ENCODE data around the gene OCIAD2.

OCIAD2 gene

DNA sequence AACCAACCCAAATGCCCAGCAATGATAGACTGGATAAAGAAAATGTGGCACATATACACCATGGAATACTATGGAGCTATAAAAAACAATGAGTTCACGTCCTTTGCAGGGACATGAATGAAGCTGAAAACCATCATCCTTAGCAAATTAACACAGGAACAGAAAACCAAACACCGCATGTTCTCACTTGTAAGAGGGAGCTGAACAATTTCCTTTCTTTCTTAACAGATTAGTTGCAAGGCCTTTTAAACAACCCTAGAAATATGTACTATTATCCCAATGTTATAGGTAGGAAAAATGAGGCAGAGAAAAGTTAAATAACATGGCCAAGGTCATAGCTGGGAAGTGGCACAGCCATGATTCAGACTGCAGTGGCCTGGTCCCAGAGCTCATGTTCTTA is 5.8 kb upstream of the OCIAD2 start:
- Histone ChIP-seq H3K9ac (no peak overlapping the region), H3K4me1 (no peaks in the 10 kb centered on the region), H3K27ac (no peak overlapping the region), H3K4me3 (no peak overlapping the region), H3K4me2 (no peak overlapping the region), H3K9me3 (replicated peaks in 1 of 11) (0 out of 22 replicates have a peak, but pooled peaks cover 0 to 3% (median 0%) of the 10 kb centered on the region in 11 experiments), H4K20me1 (no peaks in the 10 kb centered on the region), H3K27me3 (no peaks in the 10 kb centered on the region), H3K36me3 (no peaks in the 10 kb centered on the region)
- no peak for TF ChIP-seq Cebpa-rat (IDR thresholded peaks at IDR 0.05)

DNA sequence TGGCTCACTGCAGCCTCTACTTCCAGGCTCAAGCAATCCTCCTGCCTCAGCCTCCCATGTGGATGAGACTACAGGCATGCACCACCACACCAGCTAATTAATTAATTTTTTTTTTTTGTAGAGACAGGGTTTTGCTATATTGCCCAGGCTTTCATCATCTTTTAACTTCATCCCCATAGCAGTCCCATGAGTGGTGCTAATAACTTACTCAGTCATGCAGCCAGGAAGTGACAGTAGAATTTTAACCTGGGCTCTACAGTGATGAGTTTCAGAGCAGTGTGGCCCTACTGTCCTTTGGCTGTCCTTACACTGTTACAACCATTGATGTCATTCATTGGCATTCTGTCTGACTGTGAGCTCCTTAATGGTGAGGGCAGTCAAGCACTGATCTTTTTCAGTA is 3.9 kb upstream of the OCIAD2 start:
- Histone ChIP-seq H3K9me3 (replicated peaks in 1 of 11) (0 out of 22 replicates have a peak, but pooled peaks cover 0 to 3% (median 0%) of the 10 kb centered on the region in 11 experiments), H3K27me3 (peaks cover 0 to 14% (median 9%) of the 10 kb centered on the region in 11 experiments; a peak in 9 of 22 replicates), H3K4me3 (no peak overlapping the region), H4K20me1 (no peaks in the 10 kb centered on the region), H3K36me3 (no peaks in the 10 kb centered on the region), H3K4me1 (peaks cover 5 to 16% (median 13%) of the 10 kb centered on the region in 10 experiments; a peak in 18 of 20 replicates), H3K4me2 (no peak overlapping the region), H3K27ac (no peak overlapping the region), H3K9ac (no peak overlapping the region)
- no peak for TF ChIP-seq Cebpa-rat (IDR thresholded peaks at IDR 0.05)

DNA sequence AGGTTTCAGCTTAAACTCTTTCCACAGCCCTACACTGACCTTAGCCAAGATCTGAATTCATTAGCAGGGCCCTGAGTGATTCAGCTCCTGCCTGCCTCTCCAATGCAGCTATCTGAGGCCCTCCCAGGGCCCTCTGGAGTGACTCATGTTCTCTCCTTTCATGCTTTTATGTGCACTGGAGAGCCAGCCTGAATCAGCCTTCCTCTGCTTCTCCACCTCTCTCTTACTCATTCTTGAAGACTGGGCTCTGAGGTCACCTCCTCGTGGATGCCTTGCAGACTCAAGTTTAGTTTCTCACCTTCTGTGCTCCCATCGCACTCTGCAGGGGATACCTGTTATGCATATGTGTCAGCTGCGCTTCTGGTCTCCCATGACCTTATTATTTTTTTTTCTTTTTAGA is 3.1 kb upstream of the OCIAD2 start:
- no peak overlapping the region for H3K4me2 ChIP-seq
- no peak for TF ChIP-seq Cebpa-rat (IDR thresholded peaks at IDR 0.05)
- no peak overlapping the region for H3K4me3 ChIP-seq
- H3K9ac ChIP-seq, result no peak overlapping the region
- H3K4me1 ChIP-seq, result peaks cover 5 to 17% (median 14%) of the 10 kb centered on the region in 10 experiments; a peak in 18 of 20 replicates
- H3K27me3 ChIP-seq, result peaks cover 0 to 14% (median 9%) of the 10 kb centered on the region in 11 experiments; a peak in 9 of 22 replicates
- no peaks in the 10 kb centered on the region for H4K20me1 ChIP-seq
- H3K27ac ChIP-seq, result no peak overlapping the region
- no peaks in the 10 kb centered on the region for H3K36me3 ChIP-seq
- H3K9me3 ChIP-seq (replicated peaks in 1 of 11), result 0 out of 22 replicates have a peak, but pooled peaks cover 0 to 3% (median 0%) of the 10 kb centered on the region in 11 experiments

DNA sequence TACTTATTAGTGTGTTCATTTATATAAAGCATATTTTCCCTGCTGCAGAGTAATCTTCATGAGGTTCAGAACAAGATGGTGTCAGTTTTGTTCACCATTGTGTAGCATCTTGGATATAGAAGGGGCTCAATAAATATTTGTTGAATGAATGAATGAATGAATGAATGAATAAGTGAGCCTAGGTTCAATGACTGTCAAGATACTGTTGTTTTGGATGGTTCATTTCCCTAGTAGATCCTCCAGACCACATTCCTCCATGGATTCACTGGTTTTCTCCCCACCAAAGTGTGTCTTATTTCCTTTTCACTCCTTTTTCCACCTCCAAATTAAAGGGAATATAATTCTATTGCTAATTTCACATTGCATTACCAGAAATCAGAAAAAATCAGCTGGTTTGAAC is 2.1 kb upstream of the OCIAD2 start:
- Histone ChIP-seq H3K9ac (no peak overlapping the region), H4K20me1 (no peaks in the 10 kb centered on the region), H3K4me1 (peaks cover 5 to 17% (median 14%) of the 10 kb centered on the region in 10 experiments; a peak in 18 of 20 replicates), H3K27me3 (peaks cover 0 to 14% (median 9%) of the 10 kb centered on the region in 11 experiments; a peak in 9 of 22 replicates), H3K36me3 (no peaks in the 10 kb centered on the region), H3K4me2 (no peak overlapping the region), H3K27ac (no peak overlapping the region), H3K9me3 (replicated peaks in 1 of 11) (0 out of 22 replicates have a peak, but pooled peaks cover 0 to 3% (median 0%) of the 10 kb centered on the region in 11 experiments), H3K4me3 (no peak overlapping the region)
- TF ChIP-seq Cebpa-rat (IDR thresholded peaks at IDR 0.05), result no peak

DNA sequence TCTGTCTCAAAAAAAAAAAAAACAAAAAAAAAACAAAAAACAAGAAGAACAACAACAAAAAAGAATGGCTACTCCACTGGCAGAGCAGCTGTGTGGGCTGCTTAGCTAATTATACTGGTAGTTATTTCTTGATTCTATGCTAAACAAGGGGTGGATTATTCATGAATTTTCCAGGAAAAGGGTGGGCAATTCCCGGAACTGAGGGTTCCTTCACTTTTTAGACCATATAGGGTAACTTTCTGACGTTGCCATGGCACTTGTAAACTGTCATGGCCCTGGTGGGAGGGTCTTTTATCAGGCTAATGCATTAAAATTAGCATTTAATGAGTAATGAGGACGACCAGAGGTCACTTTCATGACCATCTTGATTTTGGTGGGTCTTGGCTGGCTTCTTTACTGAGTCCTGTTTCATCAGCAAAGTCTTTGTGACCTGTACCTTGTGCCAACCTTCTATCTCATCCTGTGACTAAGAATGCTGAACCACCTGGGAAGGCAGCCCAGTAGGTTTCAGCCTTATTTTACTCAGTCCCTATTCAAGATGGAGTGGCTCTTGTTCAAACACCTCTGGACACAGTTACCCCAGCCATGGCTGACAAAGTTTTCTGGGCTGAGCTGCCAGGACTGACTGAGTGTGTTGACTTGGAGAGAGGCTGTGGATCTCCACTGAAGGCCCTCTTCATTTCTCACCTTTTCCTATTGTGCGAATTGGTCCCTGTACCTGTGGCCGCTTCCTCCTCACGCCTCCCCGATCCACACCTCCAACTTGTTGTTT is 1.3 kb upstream of the OCIAD2 start:
- peaks cover 5 to 17% (median 14%) of the 10 kb centered on the region in 10 experiments; a peak in 18 of 20 replicates for H3K4me1 ChIP-seq
- H3K27me3 ChIP-seq, result peaks cover 0 to 14% (median 9%) of the 10 kb centered on the region in 11 experiments; a peak in 9 of 22 replicates
- H4K20me1 ChIP-seq, result no peaks in the 10 kb centered on the region
- no peak for TF ChIP-seq Cebpa-rat (IDR thresholded peaks at IDR 0.05)
- no peak overlapping the region for H3K27ac ChIP-seq
- 0 out of 22 replicates have a peak, but pooled peaks cover 0 to 3% (median 0%) of the 10 kb centered on the region in 11 experiments for H3K9me3 ChIP-seq (replicated peaks in 1 of 11)
- H3K36me3 ChIP-seq, result peaks cover 0 to 4% (median 0%) of the 10 kb centered on the region in 11 experiments; a peak in 3 of 22 replicates
- H3K4me3 ChIP-seq, result no peak overlapping the region
- no peak overlapping the region for H3K4me2 ChIP-seq
- no peak overlapping the region for H3K9ac ChIP-seq

DNA sequence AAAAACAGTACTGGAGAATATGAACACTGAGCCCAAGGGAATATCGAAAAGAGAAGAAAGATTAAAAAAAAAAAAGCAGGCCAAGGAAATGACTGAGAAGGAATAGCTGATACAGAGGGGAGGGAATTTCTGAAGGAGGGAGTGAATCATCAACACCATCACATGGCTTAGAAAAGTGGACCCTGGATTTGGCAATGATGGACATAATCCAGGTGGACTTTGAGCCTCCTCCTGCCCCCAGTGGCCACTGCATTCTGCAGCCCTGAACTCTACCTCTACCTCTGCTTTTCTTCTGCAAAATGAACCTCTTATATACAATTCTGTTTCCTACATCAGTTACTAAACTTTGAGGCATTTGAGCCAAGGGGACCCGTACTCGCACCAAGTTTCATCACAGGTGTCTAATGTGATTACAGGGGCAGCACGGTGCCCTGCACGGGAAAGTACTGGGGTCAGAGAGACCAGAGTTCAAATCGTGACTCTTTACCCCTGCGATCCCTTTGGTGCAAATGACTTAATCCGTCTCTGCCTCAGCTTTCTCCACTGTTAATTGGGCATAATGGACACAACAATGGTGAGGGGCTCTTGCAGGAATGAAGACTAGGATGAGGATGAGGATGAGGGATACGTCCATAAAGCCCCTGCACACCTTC is 1.1 kb downstream of the OCIAD2 start:
- peaks cover 5 to 17% (median 14%) of the 10 kb centered on the region in 10 experiments; a peak in 18 of 20 replicates for H3K4me1 ChIP-seq
- no peaks in the 10 kb centered on the region for H4K20me1 ChIP-seq
- H3K4me3 ChIP-seq, result peak overlapping the region; percentile 64 to 80 (median 71); a peak in 16 of 20 replicates
- no peak for TF ChIP-seq Cebpa-rat (IDR thresholded peaks at IDR 0.05)
- H3K9me3 ChIP-seq (replicated peaks in 1 of 11), result no peaks in the 10 kb centered on the region
- H3K4me2 ChIP-seq, result peak overlapping the region; percentile 85 to 98 (median 94)
- H3K36me3 ChIP-seq, result peaks cover 0 to 17% (median 5%) of the 10 kb centered on the region in 11 experiments; a peak in 9 of 22 replicates
- H3K9ac ChIP-seq, result peak overlapping the region in 3 of 11 experiments; percentile 79 to 82 (median 79); a peak in 5 of 22 replicates
- H3K27me3 ChIP-seq, result peaks cover 0 to 14% (median 9%) of the 10 kb centered on the region in 11 experiments; a peak in 9 of 22 replicates
- H3K27ac ChIP-seq, result no peak overlapping the region

DNA sequence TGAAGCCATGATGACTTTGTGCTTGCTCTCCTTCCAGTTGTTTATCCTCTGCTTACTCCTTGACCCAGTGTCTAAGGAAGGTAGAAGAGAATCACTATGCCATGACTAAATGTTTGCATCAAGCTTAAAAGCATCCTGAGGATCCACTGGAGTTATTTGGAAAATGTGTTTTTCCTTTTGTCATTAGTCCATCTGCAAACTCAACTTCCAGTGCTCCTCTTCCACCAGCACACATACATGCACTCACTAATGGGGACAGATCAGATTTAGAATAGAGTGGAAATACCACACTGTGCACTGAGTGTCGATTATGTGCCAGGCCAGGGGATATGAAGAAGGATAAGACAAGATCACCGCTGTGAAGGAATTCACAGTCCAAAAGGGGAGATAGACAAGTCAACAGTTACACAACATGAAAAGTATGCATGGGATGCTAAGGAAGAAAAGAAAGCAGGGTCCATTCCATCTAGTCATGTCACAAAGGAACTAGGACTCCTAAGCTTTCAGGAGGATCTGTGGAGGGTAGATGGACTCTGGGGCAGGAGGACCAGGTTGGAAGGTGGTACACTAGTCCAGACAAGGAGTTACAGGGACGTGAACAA is 1.9 kb downstream of the OCIAD2 start:
- Histone ChIP-seq H3K36me3 (peaks cover 0 to 17% (median 5%) of the 10 kb centered on the region in 11 experiments; a peak in 9 of 22 replicates), H4K20me1 (no peaks in the 10 kb centered on the region), H3K27ac (no peak overlapping the region), H3K9ac (no peak overlapping the region), H3K27me3 (peaks cover 0 to 14% (median 9%) of the 10 kb centered on the region in 11 experiments; a peak in 9 of 22 replicates), H3K4me3 (no peak overlapping the region), H3K9me3 (replicated peaks in 1 of 11) (no peaks in the 10 kb centered on the region), H3K4me1 (peaks cover 10 to 20% (median 17%) of the 10 kb centered on the region in 10 experiments), H3K4me2 (no peak overlapping the region)
- TF ChIP-seq Cebpa-rat (IDR thresholded peaks at IDR 0.05), result no peak

DNA sequence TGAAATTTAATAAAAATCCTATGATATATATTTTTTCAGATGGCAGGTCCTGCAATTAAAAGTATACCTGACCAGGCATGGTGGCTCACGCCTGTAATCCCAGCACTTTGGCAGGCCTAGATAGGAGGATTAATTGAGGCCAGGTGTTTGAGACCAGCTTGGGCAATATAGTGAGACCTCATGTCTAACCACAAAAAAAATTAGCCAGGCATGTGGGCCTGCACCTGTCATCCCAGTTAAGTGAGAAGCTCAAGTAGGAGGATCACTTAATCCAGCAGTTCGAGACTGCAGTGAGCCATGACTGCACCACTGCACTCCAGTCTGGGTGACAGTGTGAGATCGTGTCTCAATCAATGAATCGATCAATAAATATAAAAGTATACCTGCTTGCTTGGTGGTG is 2.5 kb downstream of the OCIAD2 start:
- Histone ChIP-seq H3K4me3 (no peak overlapping the region), H3K36me3 (peaks cover 0 to 17% (median 5%) of the 10 kb centered on the region in 11 experiments; a peak in 9 of 22 replicates), H3K4me2 (no peak overlapping the region), H3K9ac (no peak overlapping the region), H4K20me1 (no peaks in the 10 kb centered on the region), H3K4me1 (peaks cover 16 to 25% (median 20%) of the 10 kb centered on the region in 10 experiments), H3K9me3 (replicated peaks in 1 of 11) (no peaks in the 10 kb centered on the region), H3K27me3 (peaks cover 0 to 14% (median 9%) of the 10 kb centered on the region in 11 experiments; a peak in 9 of 22 replicates), H3K27ac (no peak overlapping the region)
- TF ChIP-seq Cebpa-rat (IDR thresholded peaks at IDR 0.05), result no peak

All from BLaER1 treated with 17β-estradiol and CSF1 and Interleukin-3, amounts not matched to agents 10 nM and 100 nM (cell line).